ENCODE data around the gene NFKBIL1.

DNA sequence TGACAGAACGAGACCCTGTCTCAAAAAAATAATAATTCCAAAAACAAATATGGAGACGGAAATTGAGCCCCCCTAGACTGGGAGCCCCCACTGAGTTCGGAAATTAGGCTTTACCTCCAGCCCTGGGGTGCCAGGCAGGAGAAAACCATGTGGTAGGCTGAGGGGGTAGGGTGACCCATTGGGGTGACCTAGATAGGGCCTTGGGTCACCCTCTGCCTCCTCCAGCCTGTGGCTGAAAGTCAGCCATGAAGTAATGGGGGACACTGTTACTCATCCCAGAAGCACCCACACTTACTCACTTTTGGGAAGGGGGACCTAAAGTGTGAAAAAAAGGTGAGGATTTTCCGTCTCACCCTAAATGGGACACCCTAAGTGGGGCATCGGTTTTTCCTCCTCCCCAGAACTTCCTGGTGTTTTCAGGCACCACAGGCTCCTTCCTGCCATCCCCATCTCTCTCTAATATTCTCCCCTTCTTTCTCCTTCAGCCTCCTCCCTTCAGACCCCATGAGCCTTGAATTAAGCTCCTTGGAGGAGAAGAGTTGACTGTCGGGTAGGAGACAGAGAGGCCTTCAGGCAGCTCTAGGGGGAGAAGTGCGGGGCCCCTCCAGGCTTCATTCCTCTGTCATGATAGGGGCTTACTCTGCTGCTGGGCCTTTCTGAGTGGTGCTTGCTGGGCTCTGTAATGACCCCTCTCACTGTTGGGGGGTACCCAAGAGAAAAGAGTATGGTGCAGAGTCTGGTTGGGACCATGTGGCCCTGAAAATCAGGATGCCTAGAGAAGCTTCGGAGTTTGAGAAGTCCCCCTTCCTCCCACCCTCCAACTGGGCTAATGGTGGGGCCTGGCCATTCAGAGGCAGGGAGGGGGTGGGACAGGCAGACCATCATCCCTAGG lies 32.4 kb downstream of the NFKBIL1 start:
- TF ChIP-seq RAD21 (CRISPR knock-in tag; conservative IDR thresholded peaks at IDR 0.05 in 1 of 2, IDR thresholded peaks at IDR 0.05 in 1 of 2) (no peak), SMAD1 (IDR thresholded peaks at IDR 0.05; ENCODE audit: low read depth, low read length, partially characterized antibody) (no peak), FOXM1 (IDR thresholded peaks at IDR 0.05; ENCODE audit: low read depth) (no peak), FOXM1 (CRISPR knock-in tag; IDR thresholded peaks at IDR 0.05; ENCODE audit: low read depth) (no peak), NR1H2 (CRISPR knock-in tag; IDR thresholded peaks at IDR 0.05) (no peak), ZNF121 (CRISPR knock-in tag; conservative IDR thresholded peaks at IDR 0.05) (no peak), PML (IDR thresholded peaks at IDR 0.05; ENCODE audit: low read length) (no peak), MAX (CRISPR knock-in tag; IDR thresholded peaks at IDR 0.05) (no peak), CHD1 (IDR thresholded peaks at IDR 0.05; ENCODE audit: low read length) (no peak)
